Astrocyte of the hippocampus (primary cell): Measurements from ENCODE around the gene DUSP9.

Source experiments
- DNase-seq: peaks from one replicate; pipeline ENCODE4 v3.0.0; 2011; ENCODE audit warnings: low read depth, low spot score

The DUSP9 gene

DNA sequence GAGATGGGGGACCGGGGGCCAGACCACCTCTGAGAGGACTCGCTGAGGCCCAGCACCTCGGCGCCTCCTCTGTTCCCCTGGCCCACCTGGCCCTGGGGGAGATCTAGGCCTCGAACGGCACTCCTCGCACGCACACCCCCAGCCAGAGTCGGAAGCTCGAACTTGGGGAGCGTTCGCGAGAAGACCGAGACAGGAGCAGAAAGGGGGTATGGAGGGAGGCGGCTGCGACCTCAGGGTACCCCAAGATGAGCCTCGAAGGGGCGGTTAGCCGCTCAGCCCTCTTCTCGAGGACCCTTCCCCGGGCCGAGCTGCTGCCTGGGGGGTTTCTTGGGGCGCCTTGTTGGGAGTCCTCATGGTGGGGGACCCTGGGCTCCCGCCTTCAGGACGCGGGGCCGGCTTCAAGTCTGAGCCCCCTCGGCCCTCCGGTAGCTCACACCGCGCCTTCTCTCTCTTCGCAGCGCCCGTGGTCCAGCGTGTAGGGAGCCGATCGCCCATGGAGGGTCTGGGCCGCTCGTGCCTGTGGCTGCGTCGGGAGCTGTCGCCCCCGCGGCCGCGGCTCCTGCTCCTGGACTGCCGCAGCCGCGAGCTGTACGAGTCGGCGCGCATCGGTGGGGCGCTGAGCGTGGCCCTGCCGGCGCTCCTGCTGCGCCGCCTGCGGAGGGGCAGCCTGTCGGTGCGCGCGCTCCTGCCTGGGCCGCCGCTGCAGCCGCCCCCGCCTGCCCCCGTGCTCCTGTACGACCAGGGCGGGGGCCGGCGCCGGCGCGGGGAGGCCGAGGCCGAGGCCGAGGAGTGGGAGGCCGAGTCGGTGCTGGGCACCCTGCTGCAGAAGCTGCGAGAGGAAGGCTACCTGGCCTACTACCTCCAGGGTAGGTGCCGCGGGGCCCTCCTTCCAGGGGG lies 706 bp downstream of the DUSP9 start:
- DNase-seq: no peak

DNA sequence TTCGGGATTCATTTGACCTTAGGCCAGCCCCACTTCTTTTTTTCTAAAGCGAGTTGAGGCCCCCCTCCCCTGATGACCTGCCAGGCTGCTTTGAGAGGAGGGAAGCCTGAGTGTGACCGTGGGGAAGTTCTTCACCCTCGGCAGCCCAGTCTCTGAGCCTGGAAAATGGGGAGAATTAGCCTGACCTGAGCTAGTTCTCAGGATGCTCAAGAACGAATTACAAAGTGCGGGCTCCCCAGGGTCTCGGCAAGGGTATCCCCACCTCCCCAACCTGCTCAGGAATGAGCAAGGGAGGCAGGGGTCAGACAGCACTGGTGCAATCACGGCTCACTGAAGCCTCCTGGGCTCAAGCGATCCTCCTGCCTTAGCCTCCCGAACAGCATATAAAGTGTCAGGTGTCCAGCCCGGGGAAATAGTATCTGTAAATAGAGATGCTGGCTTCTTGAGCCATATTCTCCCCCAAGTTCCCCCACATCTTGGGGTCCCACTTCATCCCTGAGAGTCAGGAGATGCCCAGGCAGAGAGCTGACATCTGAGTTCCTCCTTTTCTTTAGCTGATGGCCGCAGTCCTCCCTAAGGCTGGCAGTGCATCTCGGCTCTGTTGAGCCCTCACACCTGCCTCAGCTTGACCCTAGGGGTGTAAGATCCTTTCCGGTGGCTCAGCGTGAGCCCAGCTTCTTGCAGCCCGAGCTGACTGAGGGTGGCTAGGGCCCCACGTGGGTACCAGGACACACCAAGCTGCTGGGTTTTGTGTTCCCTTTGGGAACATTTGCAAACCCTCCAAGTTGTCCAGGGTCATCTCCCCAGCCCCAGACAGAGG lies 1.6 kb downstream of the DUSP9 start:
- no peak for DNase-seq

GRCh38 chrX:153649178-153649914 lies 2.3 kb downstream of the DUSP9 start:
- DNase-seq: no peak

GRCh38 chrX:153649915-153650782 lies 3.1 kb downstream of the DUSP9 start:
- DNase-seq: no peak

GRCh38 chrX:153650959-153651358 lies 4.0 kb downstream of the DUSP9 start:
- no peak for DNase-seq

DNA sequence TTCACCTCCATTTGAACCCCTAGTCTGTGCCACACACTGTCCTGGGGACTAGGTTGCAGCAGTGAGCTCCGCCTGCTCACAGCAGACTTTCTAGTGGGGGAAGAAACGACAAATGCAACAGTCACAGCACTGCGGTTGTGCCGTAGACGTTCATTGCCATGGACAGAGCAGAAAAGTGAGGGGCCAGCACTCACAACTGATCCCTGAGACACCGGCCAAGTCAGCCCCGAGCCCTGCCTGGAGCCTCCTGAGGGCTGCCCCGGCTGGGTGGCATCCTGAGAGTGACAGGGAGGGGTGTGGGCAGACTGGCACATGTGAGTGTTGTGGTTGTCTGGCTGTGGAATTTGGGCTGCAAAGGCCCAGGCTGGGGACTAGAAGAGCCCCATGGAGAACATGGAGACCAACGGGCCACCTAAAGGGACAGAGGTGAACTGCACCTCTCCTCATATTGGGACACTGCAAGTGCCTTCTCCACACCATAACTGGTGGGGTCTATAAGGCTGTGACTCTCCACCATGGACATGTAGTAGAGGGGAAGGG lies 4.6 kb downstream of the DUSP9 start:
- no peak for DNase-seq

GRCh38 chrX:153653556-153653955 lies 6.6 kb downstream of the DUSP9 start:
- DNase-seq: no peak

GRCh38 chrX:153657161-153657560 lies 10.2 kb downstream of the DUSP9 start:
- no peak for DNase-seq

DNA sequence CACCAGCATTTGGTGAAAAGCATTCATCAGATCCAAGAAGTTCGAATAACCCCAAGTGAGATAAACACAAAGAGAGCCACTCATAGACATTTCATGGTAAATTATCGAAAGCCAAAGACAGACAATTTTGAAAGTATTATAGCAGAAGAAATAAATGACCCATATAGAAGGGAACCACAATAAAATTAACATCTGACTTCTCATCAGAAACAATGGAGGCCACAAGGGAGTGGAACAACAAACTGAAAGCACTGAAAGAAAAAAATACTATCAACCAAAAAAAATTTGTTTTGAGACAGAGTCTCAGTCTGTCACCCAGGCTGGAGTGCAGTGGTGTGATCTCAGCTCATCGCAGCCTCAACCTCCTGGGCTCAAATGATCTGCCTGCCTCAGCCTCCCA lies 12.3 kb downstream of the DUSP9 start:
- DNase-seq: no peak

GRCh38 chrX:153662266-153662665 lies 15.3 kb downstream of the DUSP9 start:
- no peak for DNase-seq

DNA sequence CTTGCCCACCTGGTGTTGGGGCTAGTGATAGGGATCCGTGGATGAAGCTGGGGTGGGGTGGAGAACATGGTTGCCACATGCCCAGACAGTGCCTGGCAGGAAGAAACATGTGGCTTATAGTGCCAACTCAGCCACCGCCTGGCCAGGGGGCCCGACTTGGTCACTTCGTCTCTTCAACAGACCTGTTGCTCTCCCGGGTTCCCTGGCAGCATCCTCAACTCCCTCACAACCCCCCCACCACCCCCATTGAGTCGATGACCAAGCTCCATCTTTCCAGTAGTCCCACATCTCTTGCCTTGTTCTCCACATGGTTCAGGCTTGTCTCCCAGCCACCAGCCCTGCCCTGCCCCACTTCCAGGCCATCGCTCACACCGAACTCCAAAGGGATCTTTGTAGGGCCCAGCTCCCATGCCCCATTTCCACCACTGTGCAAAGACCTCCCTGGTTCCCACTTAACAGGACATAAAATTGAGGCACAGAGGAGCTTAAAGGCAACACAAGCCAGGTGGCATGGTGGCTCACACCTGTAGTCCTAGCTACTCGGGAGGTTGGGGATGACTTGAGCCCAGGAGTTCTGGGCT lies 18.8 kb downstream of the DUSP9 start:
- no peak for DNase-seq

- DNase-seq: no peak
Measured at GRCh38 chrX:153667281-153667955, 20.4 kb downstream of the DUSP9 start.

- peak; percentile 87 for DNase-seq
Measured at GRCh38 chrX:153667956-153668396, 21.0 kb downstream of the DUSP9 start.

DNA sequence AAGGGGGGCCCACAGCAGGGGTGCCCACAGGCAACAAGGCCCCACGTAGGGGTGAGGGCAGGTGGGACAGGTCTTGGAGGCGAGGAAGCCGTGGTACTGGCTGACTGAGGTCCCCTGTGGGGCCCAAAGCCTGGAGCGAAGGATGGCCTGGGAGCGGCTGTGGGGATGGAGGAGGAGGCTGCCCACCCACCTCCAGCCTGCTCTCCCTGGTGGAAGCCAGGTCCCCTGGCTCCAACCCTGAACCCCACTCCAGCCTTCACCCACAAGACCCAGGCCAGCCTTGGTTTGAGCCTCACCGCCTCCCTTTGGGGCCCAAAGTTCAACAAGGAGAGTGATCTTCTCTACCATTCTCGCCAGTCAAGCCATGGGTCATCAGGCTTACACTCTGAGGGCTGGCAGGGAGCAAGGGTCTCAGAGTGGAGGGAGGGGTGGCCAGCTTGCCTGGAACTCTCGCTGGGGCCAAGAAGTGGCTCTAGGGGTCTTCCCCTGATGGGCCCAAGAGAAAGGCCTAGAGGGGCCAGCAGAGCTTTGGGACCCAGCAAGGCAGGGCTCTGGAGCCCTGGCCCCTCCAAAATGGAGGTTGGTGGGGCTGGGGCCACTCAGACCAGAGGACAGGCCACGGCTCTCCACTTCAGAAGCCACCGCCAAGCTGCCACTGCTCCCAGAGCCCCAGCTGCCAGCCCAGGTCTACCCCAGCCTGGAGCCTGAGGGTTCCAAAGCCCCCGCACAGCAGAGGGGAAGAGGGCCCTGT lies 21.6 kb downstream of the DUSP9 start:
- DNase-seq: no peak

DNA sequence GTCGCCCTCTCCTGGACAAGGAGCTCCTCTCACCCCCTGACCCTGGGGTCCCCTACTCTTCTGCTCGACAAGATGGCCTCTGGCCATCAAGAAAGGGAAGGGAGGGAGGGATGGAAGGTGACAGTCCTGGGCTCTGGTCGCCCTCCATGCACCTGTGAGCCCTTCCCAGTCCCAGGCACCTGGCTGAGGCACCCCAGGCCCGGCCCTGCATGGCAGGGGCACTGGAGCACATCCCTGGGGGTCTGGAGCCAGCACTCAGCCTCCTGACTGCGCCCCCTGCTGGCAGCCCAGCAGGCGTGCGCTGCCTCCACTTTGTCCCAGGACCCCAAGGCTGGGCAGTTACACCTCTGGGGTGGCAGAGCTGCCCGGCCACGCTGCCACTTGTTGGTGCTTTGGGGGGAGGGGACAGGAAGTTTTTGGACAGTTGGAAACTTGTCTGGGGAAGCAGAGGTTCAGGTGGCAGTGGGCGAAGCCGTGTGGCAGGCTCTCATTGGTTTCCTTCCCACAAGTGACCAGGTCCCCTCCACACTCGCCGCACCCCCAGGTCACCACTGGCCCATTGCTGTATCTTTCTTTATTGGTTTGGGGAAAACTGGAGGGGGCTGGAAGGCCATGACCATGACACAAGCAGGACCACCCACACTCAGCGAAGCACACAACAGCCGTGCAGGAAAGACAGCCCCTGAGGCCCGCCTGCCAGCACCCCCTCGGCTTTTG lies 22.3 kb downstream of the DUSP9 start:
- DNase-seq: peak; percentile 33

- no peak for DNase-seq
Measured at GRCh38 chrX:153669901-153670731, 23.1 kb downstream of the DUSP9 start.
